NCI-H187 (cell line): ENCODE data around the gene FAM53B.
A peak's percentile ranks its signal among the peaks of the same experiment; 100 is the strongest.

Experiments
- DNase-seq, 2 experiments: peaks; one replicate each; lab custom pipeline; 2025; lab: John Stamatoyannopoulos, UW

The FAM53B gene

GRCh38 chr10:124742413-124743190 lies 1.6 kb downstream of the FAM53B start:
- DNase-seq = peak in 1 of 2 experiments; percentile 63

DNA sequence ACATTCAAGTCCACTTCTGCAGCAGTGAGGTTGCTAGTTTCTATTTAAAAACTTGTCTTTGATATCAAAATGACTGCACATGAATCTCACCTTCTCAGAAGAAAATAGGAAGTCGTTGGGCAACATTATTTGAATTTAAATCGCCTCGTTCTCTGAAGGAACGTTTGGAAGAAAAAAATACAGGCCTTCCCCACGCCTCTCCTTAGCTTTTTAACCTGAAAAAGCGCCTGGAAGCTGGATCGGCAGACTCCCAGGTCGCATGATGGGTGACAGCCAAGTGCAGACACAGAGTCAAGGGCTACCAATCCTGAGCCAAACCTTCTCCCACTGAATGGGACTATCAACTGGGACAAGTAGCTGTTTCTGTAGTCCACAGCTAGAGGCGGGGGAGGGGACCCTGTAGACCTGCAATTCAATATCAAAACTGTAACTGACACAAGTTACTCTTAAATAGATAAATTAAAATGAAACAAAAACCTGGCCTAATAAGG lies 2.2 kb downstream of the FAM53B start:
- DNase-seq = no peak

DNA sequence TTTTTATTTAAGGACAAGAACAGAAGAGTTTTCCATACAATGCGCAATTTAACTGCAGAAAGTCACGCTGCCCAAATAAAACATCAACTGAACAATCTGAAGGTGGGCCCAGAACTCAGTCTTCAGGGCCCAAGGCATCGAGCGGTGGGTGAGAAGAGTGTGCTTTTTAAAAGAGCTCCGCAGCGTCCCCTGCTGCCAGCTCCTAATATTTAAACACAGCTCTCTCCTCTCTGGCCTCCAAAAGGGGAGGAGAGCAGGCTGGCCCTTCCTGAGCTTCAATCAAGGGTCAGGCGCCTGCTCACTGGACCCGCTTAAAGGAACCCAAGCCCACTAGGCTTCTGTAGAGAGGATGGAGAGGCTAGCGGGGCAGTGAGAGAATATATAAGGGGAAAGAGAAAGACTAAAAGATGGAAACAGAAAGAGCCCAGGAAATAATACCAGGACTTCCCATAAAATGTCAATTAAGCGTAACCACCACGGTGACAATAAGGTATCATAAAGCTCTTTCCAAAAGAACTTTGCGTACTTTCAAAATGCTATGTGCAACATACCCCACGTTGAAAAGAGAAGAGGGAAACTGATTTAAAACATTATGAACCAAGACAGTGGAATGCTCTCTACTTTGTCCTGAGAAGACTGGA lies 2.8 kb downstream of the FAM53B start:
- peak; percentile 47 to 55 for DNase-seq

- DNase-seq = no peak
These were observed 3.6 kb downstream of the FAM53B start for GRCh38 chr10:124740369-124741280.

DNA sequence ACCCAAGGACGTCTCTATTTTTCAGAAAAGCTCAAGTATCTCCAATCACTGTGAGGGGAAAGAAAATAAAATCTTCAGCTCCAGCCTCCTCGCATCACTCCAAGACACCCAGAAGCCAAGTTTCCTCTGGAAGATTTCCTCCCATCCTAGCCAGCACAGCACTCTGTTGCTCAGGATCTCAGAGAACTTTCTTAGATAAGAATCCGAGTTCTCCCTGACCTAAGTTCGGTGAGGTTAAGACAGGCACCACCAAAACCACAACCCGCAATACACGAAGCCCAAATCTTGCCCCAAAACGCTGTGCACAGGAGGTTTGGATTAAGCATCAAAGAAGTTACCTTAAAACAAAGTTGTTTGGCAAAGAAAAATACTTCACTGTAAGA lies 4.2 kb downstream of the FAM53B start:
- DNase-seq = no peak

DNA sequence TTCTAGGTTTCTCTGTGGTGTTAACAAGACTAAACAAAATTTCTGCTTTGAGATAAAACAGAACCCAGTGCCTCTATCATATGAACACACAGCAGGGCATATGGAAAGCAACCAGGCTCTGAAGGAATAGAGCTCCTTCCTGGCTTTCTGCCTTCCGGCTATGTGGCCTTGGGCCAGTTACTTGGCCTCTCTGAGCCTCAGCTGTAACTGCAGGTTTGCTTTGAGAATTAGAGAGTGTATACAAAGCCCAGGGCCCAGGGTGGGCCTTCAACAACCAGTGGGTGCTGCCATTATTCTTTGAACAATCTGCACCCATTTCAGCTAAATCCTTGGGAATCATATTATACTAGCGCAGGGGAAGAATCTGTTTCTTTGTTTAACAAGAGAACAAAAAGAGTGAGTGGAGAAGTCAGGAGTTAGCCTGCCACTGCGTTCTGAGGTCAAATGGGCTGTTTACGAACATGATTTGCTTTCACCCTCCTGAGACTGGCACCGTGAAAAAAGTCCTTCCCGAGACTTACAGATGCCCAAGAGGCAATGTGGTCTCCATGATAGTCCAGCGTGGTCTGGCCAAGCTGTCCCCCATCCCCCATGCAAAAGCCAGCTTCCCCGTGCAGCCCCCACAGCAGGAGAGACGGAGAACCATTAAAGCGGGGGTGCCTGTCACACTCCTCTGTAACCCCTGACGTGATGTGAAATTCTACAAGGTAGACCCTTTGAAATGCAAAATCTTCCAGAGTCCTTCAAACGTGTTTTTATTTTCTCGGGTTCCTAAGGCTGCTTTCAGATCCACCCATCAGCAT lies 4.9 kb downstream of the FAM53B start:
- DNase-seq = no peak

DNA sequence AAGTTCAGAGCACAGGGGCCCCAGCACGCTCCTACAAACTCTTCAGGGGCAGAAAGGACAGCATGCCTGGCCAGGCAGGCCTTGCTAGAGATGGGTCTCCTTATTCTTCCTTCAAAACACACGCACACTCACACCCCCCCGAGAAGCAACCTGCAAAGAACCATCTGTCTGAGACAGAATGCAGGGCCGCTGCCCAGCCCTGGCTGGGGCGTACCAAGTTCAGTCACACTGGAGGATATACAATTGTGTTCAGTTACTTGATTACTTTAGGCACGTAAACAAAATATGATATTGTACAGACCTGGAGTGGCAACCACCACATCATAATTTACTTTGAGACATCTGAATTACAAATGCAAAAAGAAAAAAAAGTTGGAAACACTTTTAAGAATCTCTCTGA lies 5.7 kb downstream of the FAM53B start:
- no peak for DNase-seq

DNA sequence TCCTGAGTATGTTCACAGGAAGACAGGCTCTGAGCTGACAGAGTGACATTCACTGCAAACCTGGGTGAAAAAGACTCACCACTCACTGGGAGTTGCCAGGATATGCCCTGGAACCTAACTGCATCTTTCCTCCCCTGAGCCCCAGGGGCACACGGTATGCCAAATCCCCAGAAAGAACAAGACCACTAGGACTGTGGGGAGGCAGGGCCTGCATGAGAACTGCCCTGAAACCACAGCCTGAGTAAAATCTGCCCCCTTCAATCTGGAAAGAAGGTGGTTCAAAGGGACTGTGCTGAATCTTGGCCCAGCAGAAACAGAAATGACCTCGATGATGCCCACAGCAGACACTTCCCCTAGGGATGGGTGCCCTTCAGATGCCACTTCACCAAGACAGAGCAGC lies 6.5 kb downstream of the FAM53B start:
- no peak for DNase-seq

DNA sequence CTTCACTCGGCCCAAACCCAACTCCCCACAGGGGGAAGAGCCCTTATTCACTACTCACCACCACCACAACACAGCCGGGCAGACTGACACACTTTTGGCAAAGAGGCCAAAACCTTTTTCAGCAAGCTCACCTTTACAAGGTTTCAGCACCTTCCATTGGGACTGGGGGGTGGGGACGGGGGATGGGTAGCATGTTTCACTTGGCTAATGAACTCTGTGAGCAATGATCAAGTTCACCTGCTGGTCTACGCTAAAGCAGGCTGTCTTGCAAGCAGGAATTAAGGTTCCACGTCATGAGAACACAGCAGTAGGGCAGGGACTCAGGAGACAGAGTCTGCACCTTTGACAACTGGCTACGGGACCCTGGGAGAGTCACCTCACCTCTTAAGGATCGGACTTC lies 7.0 kb downstream of the FAM53B start:
- no peak for DNase-seq

- no peak for DNase-seq
These were observed 7.6 kb downstream of the FAM53B start for GRCh38 chr10:124736491-124737136.

DNA sequence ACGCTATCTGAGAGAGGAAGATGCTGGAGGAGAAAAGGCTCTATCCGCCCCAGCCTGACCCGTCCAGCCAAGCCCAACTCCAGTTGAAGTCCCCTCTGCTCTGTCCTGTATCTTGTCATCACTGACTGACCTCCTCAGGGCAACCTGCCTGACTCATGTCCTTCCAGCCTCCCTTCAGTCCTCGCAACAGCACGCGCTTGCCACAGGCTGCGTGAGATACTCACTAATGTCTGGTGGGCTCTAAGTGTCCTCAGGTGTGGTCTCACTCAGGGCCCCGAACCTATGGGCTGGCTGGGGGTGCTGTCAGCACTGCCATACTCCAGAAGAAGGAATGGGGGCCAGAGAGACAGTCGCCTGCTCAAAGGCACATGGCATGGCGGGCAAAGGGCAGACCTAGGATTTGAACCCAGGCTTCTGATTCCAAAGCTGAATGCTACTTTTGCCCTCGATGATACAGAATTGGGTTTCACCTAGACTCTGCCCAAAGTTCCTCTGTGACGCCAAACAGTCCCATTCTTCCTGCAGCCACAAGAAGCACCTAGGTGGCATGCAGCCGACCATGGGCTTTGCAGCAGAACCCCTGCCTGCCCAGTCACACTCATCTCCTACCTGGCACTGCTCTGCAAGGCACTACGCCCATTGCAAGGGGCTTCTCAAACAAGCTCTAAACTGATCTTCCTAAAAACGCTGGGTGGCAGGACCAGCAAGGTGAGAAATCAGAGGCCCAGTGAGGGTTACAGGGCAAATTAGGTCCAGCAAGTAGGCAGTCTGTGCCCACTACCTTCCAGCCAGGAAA lies 8.5 kb downstream of the FAM53B start:
- no peak for DNase-seq

DNA sequence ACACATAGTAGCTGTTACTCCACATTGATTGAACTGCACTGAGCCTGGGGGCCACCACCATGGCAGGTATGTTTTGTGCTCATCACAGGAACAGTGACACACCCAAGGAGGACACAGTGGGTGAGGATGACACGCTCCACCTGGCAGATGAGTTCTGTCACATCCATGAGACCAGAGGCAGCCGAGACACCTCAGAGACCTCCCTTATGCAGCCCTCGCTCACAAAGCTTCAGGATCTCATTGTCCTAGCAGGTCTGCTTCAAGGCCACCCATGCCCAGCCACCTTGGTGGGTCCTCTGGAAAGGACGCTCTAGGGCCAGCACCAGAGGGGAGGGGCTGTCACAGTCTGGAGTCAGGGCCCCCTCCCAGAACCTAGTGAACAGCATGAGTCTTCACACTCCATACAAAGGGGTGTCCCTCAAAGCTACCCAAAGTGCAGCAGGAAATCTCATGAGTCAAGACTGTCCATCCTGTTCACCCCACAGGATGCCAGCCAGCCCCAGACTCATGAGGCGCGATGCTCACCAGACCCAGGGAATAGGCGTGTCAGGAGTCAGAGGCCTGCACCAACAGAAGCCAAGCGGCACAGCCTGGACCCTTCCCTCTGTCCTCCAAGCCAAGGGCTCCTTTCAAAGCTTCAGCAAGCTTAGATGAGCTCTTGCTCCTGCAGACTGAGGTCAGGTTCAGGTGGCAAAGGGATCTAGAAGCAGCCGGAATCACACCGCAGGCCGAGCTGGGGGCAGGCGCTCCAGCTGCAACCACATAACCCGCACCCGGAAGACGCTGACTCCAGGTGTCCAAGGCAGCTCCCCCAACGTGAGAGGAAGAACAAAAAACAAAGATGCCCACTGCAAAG lies 9.6 kb downstream of the FAM53B start:
- DNase-seq = no peak

DNA sequence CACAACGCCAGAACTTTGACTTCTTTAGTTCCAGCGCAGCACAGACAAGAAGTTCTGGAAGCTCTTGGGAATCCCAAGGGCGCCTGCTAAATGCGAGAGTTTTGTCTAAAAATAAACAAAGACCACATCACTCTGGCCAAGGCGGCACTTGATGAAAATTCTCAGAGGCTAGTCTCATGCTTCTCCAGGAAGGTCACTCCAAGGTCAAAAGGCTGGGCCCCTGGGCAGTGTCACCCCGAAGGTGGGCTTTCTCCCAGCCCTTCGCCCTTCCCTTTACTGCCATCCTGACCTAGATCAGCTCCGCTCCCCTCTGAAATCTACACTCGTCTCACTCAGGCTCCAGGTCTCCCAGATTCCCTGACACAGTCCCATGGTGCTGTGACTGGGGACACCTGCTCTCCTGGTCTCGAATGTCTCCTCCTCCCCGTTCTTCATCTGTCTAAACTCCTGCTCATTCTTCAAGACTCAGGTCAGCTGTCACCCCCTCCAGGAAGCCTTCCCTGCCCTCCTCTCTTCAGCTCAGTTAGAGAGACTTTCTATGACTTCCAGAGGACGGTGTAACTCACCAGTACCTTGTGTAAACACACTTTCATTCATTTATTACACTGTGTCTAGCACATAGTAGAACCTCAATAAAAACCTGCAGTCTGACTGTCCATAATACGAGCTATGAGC lies 10.5 kb downstream of the FAM53B start:
- no peak for DNase-seq

DNA sequence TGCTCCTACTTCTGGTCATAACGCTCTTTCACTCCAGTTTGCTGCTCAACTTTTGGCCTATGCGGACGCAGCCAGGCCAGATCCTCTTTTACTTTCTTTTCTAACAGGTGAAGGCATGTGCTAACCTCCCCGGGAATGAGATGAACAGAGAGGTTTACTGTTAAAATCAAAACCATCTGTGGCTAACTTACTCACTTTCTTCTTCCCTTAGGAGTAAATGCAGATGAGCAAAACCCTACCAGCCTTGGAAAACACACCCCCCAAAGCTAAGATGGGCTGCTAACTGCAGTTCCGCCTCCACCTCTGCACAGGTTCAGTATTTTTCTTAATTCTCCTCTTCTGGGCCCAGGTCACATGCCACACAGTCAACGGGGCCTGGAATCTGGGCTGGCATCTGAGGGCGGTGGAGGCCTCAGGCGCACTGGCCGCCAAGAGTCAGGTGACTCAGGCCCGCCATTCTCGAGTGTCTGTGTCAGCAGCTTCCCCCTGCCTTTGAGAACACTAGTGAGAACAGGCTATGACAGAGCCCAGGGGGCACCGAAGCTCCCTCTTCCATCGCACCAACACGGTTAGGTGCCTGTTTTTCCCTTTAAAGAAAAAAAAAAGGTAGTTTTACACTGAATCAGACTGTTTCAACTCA lies 11.1 kb downstream of the FAM53B start:
- DNase-seq = no peak

DNA sequence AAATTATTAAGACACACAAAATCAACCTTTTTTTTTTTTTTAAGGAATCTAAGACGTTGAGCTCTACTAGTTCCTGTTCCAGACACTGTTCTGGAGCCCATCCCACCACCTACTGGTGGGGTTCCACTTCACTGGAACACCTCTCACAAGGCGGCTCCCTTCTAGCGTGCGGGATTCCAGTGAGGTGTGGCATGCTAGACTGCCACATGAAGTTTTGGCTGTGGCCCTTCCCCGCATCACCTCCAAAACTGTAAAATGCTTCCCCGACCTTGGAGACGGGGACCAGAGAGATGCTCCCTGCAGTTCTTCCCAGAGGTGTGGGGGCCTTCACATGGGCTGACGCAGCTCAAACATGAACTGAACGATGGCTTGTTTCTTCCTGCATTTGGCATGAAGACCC lies 12.6 kb downstream of the FAM53B start:
- no peak for DNase-seq

DNA sequence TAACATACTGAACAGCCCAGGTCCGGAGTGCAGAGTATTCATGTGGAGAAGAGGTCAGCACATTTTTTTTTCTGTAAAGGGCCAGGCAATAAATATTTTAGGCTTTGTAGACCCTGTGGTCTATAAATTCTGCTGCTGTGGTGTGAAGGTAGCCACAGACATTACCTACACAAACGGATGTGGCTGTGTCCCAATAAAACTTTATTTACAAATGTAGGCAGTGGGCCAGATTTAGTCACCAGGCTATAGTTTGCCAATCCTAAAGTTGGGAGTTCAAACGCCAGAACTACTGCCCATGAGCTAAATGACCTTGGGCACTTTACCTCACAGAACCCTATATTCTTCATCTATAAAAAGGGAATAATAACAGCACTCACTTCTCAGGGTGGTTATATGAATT lies 13.4 kb downstream of the FAM53B start:
- DNase-seq = no peak

GRCh38 chr10:124728830-124729661 lies 15.1 kb downstream of the FAM53B start:
- DNase-seq = no peak
